D721Med (cell line): ENCODE data around the gene LIN52.

Experiments
- DNase-seq: peaks from one replicate; pipeline ENCODE4 v3.0.0; 2011; ENCODE audit warnings: low spot score; ENCODE audit not compliant: insufficient read length
- FAIRE-seq: peaks from 2 replicates; lab custom pipeline; 2011; peaks lifted over from hg19 to GRCh38; lab: Jason Lieb, UNC
- TF ChIP-seq, protein P1 (sequence below): IDR thresholded peaks from 2 replicates; pipeline ENCODE4 v1.5.1; 2012; ENCODE audit warnings: mild to moderate bottlenecking, control low read depth; ENCODE audit not compliant: insufficient read depth; ENCODE audit errors: missing control alignments

Gene LIN52

GRCh38 chr14:74221741-74222140 lies 137.0 kb downstream of the LIN52 start:
- DNase-seq (no peak), FAIRE-seq (no peak)
- TF ChIP-seq, protein P1, sequence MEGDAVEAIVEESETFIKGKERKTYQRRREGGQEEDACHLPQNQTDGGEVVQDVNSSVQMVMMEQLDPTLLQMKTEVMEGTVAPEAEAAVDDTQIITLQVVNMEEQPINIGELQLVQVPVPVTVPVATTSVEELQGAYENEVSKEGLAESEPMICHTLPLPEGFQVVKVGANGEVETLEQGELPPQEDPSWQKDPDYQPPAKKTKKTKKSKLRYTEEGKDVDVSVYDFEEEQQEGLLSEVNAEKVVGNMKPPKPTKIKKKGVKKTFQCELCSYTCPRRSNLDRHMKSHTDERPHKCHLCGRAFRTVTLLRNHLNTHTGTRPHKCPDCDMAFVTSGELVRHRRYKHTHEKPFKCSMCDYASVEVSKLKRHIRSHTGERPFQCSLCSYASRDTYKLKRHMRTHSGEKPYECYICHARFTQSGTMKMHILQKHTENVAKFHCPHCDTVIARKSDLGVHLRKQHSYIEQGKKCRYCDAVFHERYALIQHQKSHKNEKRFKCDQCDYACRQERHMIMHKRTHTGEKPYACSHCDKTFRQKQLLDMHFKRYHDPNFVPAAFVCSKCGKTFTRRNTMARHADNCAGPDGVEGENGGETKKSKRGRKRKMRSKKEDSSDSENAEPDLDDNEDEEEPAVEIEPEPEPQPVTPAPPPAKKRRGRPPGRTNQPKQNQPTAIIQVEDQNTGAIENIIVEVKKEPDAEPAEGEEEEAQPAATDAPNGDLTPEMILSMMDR = no peak

DNA sequence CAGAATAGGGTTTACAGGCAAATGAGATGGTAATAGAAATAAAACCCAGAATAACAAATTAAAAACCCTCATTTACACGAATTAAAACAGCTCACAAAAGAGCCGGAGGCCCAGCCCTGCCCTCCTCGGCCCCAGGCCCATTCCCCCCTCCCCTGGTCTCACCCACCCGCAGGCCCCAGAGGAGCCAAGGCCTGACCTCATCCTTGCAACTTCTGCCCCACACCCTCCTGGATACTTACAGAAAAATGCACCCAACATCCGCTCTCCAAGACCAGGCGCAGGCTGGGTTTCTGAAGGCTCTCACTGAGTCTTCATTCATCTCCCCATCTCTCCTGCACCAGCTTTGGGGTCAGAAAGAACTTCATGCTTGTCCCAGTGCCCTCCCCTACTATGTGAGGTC lies 138.3 kb downstream of the LIN52 start:
- no peak for DNase-seq
- no peak for FAIRE-seq

DNA sequence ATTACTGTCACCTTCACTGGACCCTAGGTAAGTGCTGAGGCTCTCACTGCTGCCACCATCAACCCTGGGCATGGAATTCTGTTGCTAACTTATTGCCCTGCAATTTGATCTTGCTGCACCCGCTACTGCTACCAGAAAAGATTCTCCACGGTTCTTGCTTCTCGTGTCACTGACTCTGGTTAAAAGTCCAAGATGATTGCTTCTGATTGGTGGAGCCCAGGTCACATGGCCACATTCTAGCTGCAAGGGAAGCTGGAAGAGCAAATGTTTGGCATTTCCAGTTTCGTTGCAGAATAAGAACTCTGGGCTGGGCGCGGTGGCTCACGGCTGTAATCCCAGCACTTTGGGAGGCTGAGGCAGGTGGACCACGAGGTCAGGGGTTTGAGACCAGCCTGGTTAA lies 147.0 kb downstream of the LIN52 start:
- FAIRE-seq (no peak), DNase-seq (no peak)
- TF ChIP-seq, protein P1 = no peak

More for the DNA sequence above, 138.3 kb downstream of the LIN52 start:
- TF ChIP-seq, protein P1 = no peak

DNA sequence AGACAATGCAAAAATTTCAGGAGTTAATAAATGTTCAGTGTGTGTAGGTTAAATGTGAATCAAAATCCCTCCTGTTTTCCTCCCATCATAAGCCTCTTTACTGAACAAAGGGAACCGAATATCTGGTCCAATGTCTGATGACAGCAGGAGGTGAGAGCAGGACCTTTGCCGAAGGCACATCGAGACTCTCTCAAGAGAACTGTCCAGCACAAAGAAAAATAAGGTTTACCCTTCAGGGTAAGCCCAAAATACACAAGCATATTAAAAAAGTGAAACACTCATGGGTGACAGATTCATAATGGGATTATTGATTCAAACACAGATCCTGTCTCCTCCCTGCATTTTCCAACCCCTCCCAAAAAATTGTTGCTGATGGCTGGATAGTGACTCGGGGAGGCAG lies 150.3 kb downstream of the LIN52 start:
- TF ChIP-seq, protein P1 = no peak
- no peak for DNase-seq
- no peak for FAIRE-seq

DNA sequence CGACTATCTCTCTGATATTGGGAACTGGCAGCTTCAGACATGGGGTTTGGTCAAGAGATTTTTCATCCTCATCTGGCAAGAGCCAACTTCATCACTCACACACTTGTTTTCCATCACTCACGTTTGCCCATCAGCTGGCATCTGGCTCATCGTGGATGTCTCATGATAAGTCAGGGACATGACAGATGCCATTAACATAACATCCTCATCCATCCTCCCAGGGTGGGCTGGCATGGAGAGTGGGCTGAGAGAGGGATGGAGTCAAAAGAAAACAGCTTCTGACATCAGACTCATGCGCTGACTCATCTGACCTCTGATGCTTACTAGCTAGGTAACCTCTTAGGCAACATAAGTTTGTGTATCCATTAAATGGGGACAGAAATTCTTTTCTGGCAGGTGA lies 152.7 kb downstream of the LIN52 start:
- TF ChIP-seq, protein P1 = no peak
- no peak for DNase-seq
- no peak for FAIRE-seq

DNA sequence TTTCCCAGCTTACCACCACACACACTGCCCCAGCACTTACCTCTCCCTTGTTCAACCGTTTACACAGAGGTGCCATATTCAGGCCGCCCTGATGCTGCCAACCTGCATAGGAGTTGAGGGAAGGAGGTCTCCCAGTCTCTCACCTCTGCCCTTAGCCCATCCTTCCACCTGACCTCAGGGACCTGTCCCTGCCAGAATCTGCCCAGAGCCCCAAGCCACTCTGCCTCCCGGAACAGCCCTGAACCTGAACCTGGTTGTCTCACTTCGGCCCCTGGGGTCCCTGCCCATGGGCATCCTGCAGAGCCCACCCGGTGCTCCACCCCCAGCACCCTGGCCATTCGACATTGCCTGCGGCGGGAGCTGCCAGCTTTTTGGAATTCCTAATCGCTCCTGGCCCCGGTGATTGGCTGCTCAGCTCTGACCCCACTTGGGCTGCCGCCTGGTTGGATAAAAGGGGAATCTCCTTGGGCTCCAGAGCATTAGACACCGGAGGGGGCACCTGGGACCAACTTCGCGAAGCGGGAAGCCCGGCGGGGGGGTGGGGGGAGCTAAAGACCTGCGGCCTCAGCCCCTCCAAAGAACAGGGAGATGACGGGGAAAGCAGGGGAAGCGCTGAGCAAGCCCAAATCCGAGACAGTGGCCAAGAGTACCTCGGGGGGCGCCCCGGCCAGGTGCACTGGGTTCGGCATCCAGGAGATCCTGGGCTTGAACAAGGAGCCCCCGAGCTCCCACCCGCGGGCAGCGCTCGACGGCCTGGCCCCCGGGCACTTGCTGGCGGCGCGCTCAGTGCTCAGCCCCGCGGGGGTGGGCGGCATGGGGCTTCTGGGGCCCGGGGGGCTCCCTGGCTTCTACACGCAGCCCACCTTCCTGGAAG lies 154.5 kb downstream of the LIN52 start, which contains the start of gene VSX2:
Gene VSX2, plus strand, starts transcription at position 476 of the 874 bp plus-strand sequence. Its CDS starts 113 bp downstream, at position 589.
- TF ChIP-seq, protein P1 = no peak
- FAIRE-seq (no peak), DNase-seq (no peak)
